ENCODE results near the gene PLEKHF1. TPM values are rescaled to one million over a fixed set of nuclear protein-coding genes. Genes with fewer than 3 reads are reported as not detected.

PLEKHF1 gene
- total RNA-seq, 1 experiment from 2014 or later: 31.4 TPM

GRCh38 chr19:29687244-29687896 is 22.1 kb downstream of the PLEKHF1 start:
- peak; percentile 51 for DNase-seq (ENCODE audit: low read depth)
- in situ Hi-C loops (cut with HindIII; ENCODE audit: low pct_unique_long_range_greater_than_20kb, low sequenced_read_pairs): no loop called here

DNA sequence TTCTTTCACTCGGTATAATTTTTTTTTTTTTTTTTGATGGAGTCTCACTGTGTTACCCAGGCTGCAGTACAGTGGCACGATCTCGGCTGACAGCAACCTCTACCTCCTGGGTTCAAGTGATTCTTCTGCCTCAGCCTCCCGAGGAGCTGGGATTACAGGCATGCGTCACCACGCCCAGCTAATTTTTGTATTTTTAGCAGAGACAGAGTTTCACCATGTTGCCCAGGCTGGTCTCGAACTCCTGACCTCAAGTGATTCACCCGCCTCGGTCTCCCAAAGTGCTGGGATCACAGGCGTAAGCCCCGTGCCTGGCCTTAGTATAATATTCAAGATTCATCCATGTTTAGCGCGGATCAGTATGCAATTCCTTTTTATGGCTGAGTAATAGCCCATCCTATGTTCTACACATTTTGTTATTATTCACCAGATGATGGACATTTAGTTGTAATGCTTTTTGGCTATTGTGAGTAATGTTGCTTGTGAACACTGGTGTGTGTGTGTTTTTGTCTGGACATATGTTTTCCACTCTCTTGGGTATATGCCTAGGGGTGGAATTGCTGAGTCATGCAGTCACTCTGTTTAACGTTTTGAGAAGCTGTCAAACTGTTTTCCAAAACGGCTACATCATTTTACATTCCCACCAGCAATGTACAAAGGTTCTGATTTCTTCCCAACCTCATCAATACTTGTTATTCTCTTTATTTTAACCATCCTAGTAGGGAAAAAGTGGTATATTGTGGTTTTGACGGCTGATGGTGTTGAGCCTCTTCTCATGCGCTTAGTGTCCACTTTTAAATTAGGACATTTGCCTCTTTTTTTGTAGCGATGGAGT is 22.9 kb downstream of the PLEKHF1 start:
- in situ Hi-C loops (cut with HindIII; ENCODE audit: low pct_unique_long_range_greater_than_20kb, low sequenced_read_pairs): no loop called here
- DNase-seq (ENCODE audit: low read depth): no peak

GRCh38 chr19:29690842-29691241 is 25.6 kb downstream of the PLEKHF1 start:
- DNase-seq (ENCODE audit: low read depth): peak; percentile 59
- in situ Hi-C loops (cut with HindIII; ENCODE audit: low pct_unique_long_range_greater_than_20kb, low sequenced_read_pairs): no loop called here

DNA sequence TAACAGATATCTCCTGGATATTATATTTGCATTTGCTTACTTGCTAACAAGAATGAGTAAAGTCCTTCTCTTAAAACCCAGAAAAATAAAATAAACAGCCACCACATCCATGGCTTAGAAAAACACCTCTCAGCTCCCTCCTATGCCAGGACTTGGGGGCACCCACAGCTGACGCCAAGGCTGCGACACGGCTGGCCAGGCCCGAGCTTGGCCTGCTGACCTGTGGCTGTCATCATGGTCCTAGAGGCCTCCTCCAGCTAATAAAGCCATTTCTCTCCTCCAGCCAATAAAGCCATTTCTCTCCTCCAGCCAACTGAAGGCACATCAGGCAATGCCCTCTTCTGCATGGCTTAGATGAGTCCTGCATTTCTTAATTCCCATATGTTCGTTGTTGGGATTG is 28.9 kb downstream of the PLEKHF1 start:
- in situ Hi-C loops (cut with HindIII; ENCODE audit: low pct_unique_long_range_greater_than_20kb, low sequenced_read_pairs): no loop called here

GRCh38 chr19:29694669-29695627 is 29.7 kb downstream of the PLEKHF1 start:
- in situ Hi-C loops (cut with HindIII; ENCODE audit: low pct_unique_long_range_greater_than_20kb, low sequenced_read_pairs): no loop called here
- DNase-seq (ENCODE audit: low read depth): peak; percentile 65

More for the DNA sequence above, 28.9 kb downstream of the PLEKHF1 start:
- no peak for DNase-seq (ENCODE audit: low read depth)

DNA sequence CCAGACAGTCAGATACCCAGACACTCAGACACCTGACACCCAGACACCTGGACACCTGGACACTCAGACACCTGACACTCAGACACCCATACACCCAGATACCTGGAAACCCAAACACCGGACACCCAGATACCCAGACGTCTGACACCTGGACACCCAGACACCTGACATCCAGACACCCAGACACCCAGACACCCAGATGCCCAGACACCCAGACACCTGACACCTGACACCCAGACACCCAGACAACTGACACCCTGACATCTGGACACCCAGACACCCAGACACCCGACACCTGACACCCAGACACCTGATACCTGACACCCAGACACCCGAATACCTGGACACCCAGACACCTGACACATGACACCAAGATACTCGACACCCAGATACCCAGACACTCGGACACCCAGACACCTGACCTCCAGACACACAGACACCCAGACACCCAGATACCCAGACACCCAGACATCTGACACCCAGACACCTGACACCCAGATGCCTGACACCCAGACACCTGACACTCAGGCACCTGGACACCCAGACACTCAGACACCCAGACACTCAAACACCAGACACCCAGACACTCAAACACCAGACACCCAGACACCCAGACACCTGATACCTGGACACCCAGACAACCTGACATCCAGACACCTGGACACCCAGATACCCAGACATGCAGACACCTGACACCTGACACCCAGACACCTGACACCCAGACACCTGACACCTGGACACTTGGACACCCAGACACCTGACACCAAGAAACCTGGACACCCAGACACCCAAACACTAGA is 30.7 kb downstream of the PLEKHF1 start:
- in situ Hi-C loops (cut with HindIII; ENCODE audit: low pct_unique_long_range_greater_than_20kb, low sequenced_read_pairs): no loop called here
- DNase-seq (ENCODE audit: low read depth): no peak

- in situ Hi-C loops (cut with HindIII; ENCODE audit: low pct_unique_long_range_greater_than_20kb, low sequenced_read_pairs): no loop called here
Observed at GRCh38 chr19:29696565-29696846, 31.2 kb downstream of the PLEKHF1 start.

GRCh38 chr19:29697523-29698261 is 32.4 kb downstream of the PLEKHF1 start:
- in situ Hi-C loops (cut with HindIII; ENCODE audit: low pct_unique_long_range_greater_than_20kb, low sequenced_read_pairs): no loop called here
- no peak for DNase-seq (ENCODE audit: low read depth)

More at GRCh38 chr19:29696565-29696846, 31.2 kb downstream of the PLEKHF1 start:
- no peak for DNase-seq (ENCODE audit: low read depth)

GRCh38 chr19:29699861-29700260 is 34.6 kb downstream of the PLEKHF1 start:
- DNase-seq (ENCODE audit: low read depth): no peak
- in situ Hi-C loops (cut with HindIII; ENCODE audit: low pct_unique_long_range_greater_than_20kb, low sequenced_read_pairs): no loop called here

DNA sequence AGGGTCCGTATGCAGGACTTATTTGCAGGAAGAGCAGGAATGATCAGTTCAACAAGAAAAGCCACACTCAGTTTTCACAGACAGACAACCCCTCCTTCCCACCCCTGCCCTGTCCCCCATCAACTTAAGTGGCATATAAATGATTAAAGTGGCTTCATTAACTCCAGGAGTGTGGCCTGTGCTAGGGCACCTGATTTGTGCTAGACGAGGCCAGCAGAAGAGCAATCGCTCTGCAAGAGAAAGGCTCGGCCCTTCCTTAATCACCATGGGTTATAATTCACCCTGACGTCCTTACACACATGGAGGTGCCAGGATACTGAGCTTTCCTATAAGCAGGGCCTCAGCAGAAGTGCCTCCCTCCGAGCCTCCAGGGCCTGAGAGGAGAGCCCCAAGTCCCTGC is 35.2 kb downstream of the PLEKHF1 start:
- in situ Hi-C loops (cut with HindIII; ENCODE audit: low pct_unique_long_range_greater_than_20kb, low sequenced_read_pairs): no loop called here
- no peak for DNase-seq (ENCODE audit: low read depth)

GRCh38 chr19:29702161-29702962 is 37.1 kb downstream of the PLEKHF1 start:
- in situ Hi-C loops (cut with HindIII; ENCODE audit: low pct_unique_long_range_greater_than_20kb, low sequenced_read_pairs): no loop called here
- DNase-seq (ENCODE audit: low read depth): no peak

DNA sequence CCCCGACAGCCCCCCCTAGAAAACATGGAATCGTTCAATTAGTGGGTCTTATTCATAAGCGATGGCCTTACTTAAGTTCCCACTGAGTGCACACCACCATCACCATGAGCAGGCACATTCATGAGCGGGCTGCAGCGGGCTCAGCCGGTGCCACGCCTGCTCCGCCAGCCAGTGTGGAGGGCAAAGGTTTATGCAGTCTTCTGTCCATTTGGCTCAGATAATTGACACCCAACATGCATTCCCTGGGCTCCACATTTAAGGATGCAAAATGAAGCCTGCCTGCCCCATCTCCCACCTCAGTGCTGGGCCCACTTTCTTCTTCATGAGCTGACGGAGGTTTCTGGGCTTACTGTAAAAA is 37.7 kb downstream of the PLEKHF1 start:
- DNase-seq (ENCODE audit: low read depth): no peak
- in situ Hi-C loops (cut with HindIII; ENCODE audit: low pct_unique_long_range_greater_than_20kb, low sequenced_read_pairs): no loop called here

GRCh38 chr19:29704562-29705558 is 39.6 kb downstream of the PLEKHF1 start:
- DNase-seq (ENCODE audit: low read depth): no peak
- in situ Hi-C loops (cut with HindIII; ENCODE audit: low pct_unique_long_range_greater_than_20kb, low sequenced_read_pairs): no loop called here

DNA sequence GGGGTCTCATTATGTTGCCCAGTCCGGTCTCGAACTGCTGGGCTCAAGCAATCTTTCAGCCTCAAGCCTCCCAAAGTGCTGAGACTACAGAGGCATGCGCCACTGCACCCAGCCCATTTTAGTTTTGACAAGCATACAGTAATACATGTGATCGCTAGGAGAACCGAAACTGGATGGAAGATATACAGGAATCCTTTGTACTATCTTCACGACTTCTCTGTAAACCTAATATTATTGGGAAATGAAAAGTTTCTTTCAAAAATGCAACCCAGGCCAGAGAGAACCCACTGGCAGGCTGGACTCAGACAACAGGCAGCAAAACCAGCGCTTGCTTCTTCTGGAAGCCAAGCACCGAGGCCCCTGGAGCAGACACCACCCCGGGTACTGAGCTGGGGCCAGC is 40.4 kb downstream of the PLEKHF1 start:
- in situ Hi-C loops (cut with HindIII; ENCODE audit: low pct_unique_long_range_greater_than_20kb, low sequenced_read_pairs): no loop called here
- no peak for DNase-seq (ENCODE audit: low read depth)

GRCh38 chr19:29706635-29707034 is 41.4 kb downstream of the PLEKHF1 start:
- in situ Hi-C loops (cut with HindIII; ENCODE audit: low pct_unique_long_range_greater_than_20kb, low sequenced_read_pairs): no loop called here
- DNase-seq (ENCODE audit: low read depth): no peak

All from Caki2 (cell line).